CD8-positive, alpha-beta memory T cell (primary cell): ENCODE results near the gene ICOSLG. TPM values are rescaled to one million over a fixed set of nuclear protein-coding genes. Genes with fewer than 3 reads are reported as not detected.
"Not testable (repeated sequence)": the region's sequence is repeated elsewhere in the genome, so short reads cannot be mapped to it uniquely, and the experiment has no call there.

Source experiments
- CTCF ChIA-PET: fragments of 350-600 bp; sonication (Branson Sonifier 250); formaldehyde crosslinking; loops from one replicate; lab custom pipeline; 2021; ENCODE audit warnings: antibody characterized with exemption; lab: Charles Lee
- POLR2A ChIA-PET: fragments of 350-600 bp; sonication (Branson Sonifier 250); formaldehyde crosslinking; loops from one replicate; lab custom pipeline; 2021; ENCODE audit warnings: antibody characterized with exemption; lab: Charles Lee
- DNase-seq, 5 donors: peaks; one replicate each; pipeline versions ENCODE4 v3.0.0 to v3.0.0-alpha.2; 2020 to 2022; ENCODE audit warnings: mixed read lengths in 1 of 5
- H3K27ac ChIP-seq: one replicate; pipeline ENCODE4 v1.7.0; 2013; ENCODE audit warnings: low read depth, mild to moderate bottlenecking, low read length, moderate library complexity
- H3K27me3 ChIP-seq: 2 replicates; pipeline ENCODE4 v1.7.0; 2013; ENCODE audit warnings: low read length, mild to moderate bottlenecking; ENCODE audit not compliant: insufficient read depth, poor library complexity, severe bottlenecking
- H3K36me3 ChIP-seq: 2 replicates; pipeline ENCODE4 v1.7.0; 2013; ENCODE audit warnings: mild to moderate bottlenecking, low read length, moderate library complexity; ENCODE audit not compliant: insufficient read depth
- H3K4me1 ChIP-seq: 2 replicates; pipeline ENCODE4 v1.7.0; 2013; ENCODE audit warnings: mild to moderate bottlenecking, low read length, moderate library complexity; ENCODE audit not compliant: insufficient read depth
- H3K4me3 ChIP-seq: 2 replicates; pipeline ENCODE4 v1.7.0; 2013; ENCODE audit warnings: mild to moderate bottlenecking, low read length
- H3K9me3 ChIP-seq: 2 replicates; pipeline ENCODE4 v1.7.0; 2013; ENCODE audit warnings: mild to moderate bottlenecking, low read length
- H3K27ac Mint-ChIP-seq, 8 donors: one replicate each; pipeline ENCODE4 v1.8.0; 2020 to 2021; ENCODE audit warnings: mixed read lengths in 8 of 8, mild to moderate bottlenecking in 6 of 8, inconsistent platforms in 3 of 8, moderate library complexity in 3 of 8
- H3K27me3 Mint-ChIP-seq, 2 donors: one replicate each; pipeline ENCODE4 v1.8.0; 2020 to 2021; ENCODE audit warnings: mixed read lengths in 2 of 2, mild to moderate bottlenecking in 1 of 2, moderate library complexity in 1 of 2
- H3K36me3 Mint-ChIP-seq, 3 donors: one replicate each; pipeline ENCODE4 v1.8.0; 2020 to 2021; ENCODE audit warnings: mixed read lengths in 3 of 3, inconsistent platforms in 1 of 3, mild to moderate bottlenecking in 1 of 3
- H3K4me1 Mint-ChIP-seq, 3 donors: one replicate each; pipeline ENCODE4 v1.8.0; 2020 to 2021; ENCODE audit warnings: mixed read lengths in 3 of 3, inconsistent platforms in 1 of 3, mild to moderate bottlenecking in 1 of 3
- H3K4me3 Mint-ChIP-seq, 7 donors: one replicate each; pipeline ENCODE4 v1.8.0; 2020 to 2021; ENCODE audit warnings: mixed read lengths in 7 of 7, mild to moderate bottlenecking in 6 of 7, moderate library complexity in 4 of 7, inconsistent platforms in 2 of 7
- H3K9me3 Mint-ChIP-seq, 5 donors: one replicate each; pipeline ENCODE4 v1.8.0; 2020 to 2022; ENCODE audit warnings: mixed read lengths in 5 of 5, mild to moderate bottlenecking in 3 of 5, moderate library complexity in 2 of 5, inconsistent platforms in 1 of 5
- polyA plus RNA-seq: library from polyadenylated mRNA; unstranded; fragments of 300-500 nt; fragmentation: Illumina TruSeq; gene quantifications from one replicate; pipeline ENCODE4 v1.2.3, GENCODE V29; 2021
- total RNA-seq, 2 experiments: library from RNA; stranded (reverse); gene quantifications; one replicate each; pipeline ENCODE4 v1.2.3, GENCODE V29; 2021

Gene ICOSLG
- total and polyA plus RNA-seq, 3 experiments from 2014 or later, result 1.3 to 2.3 (median 1.6) TPM

DNA sequence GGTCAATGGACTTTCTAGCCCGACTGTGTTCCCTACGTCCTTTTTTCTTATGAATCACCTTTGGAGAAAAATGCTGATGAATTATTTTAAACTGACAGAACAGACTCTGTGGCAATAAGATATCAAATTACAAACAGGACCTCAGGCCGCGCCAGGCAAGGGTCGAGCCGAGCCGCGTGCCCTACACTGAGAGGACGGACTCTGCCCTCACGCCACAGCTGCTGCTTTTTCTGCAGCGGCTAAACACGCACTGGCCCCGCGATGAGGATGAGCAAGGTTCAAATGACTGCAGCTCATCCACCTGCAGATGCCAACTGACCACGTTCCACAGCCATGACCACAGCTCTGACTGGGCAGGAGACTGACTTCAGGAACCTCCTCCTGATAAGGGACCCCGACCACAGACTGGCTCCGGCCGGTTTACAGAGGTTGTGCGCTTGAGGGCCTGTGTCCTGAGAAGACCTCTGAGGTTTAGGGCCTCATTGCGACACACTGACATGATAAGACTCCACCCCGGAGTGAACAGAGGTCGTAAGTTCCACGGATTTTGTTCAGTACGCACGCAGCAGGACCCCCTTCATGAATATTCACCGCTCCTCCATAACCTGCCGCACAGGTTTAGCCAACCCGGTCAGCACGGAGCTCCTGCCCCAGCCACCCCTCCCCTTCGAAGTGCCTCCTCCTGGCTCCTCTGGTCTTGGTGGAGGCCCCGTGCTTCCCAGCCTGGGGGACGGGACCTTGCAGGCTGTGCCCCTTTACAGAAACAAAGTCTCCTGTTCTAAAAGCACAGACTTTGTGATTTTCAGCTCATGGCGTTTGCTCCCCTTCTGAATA, 8.7 kb upstream of the ICOSLG start:
- H3K27me3 ChIP-seq, H3K4me3 Mint-ChIP-seq, CTCF ChIA-PET: not testable (repeated sequence)

GRCh38 chr21:44247904-44248303, 7.2 kb upstream of the ICOSLG start:
- H3K27me3 Mint-ChIP-seq, H3K36me3 ChIP-seq, H3K9me3 ChIP-seq, H3K36me3 Mint-ChIP-seq, H3K4me1 ChIP-seq, CTCF ChIA-PET, H3K27ac ChIP-seq, H3K27ac Mint-ChIP-seq, DNase-seq, H3K9me3 Mint-ChIP-seq, H3K4me1 Mint-ChIP-seq, H3K4me3 ChIP-seq, H3K4me3 Mint-ChIP-seq, H3K27me3 ChIP-seq, POLR2A ChIA-PET: not testable (repeated sequence)

More for the DNA sequence above, 8.7 kb upstream of the ICOSLG start:
- H3K27ac ChIP-seq, H3K36me3 ChIP-seq, H3K36me3 Mint-ChIP-seq, H3K9me3 Mint-ChIP-seq, H3K27me3 Mint-ChIP-seq, H3K4me1 Mint-ChIP-seq, H3K4me1 ChIP-seq, H3K4me3 ChIP-seq, DNase-seq, H3K9me3 ChIP-seq, POLR2A ChIA-PET, H3K27ac Mint-ChIP-seq: not testable (repeated sequence)

- DNase-seq, H3K27me3 Mint-ChIP-seq, H3K27ac Mint-ChIP-seq, CTCF ChIA-PET, H3K27me3 ChIP-seq, H3K27ac ChIP-seq, POLR2A ChIA-PET, H3K4me3 Mint-ChIP-seq, H3K9me3 Mint-ChIP-seq, H3K36me3 Mint-ChIP-seq, H3K4me1 ChIP-seq, H3K36me3 ChIP-seq, H3K4me3 ChIP-seq, H3K4me1 Mint-ChIP-seq, H3K9me3 ChIP-seq: not testable (repeated sequence)
Measured at GRCh38 chr21:44243980-44244379, 3.2 kb upstream of the ICOSLG start.

- H3K4me3 ChIP-seq, H3K27ac Mint-ChIP-seq, H3K9me3 Mint-ChIP-seq, H3K36me3 Mint-ChIP-seq, H3K9me3 ChIP-seq, H3K27me3 ChIP-seq, H3K4me3 Mint-ChIP-seq, CTCF ChIA-PET, POLR2A ChIA-PET, H3K27me3 Mint-ChIP-seq, H3K36me3 ChIP-seq, H3K4me1 Mint-ChIP-seq, H3K27ac ChIP-seq, H3K4me1 ChIP-seq, DNase-seq: not testable (repeated sequence)
Measured at GRCh38 chr21:44241281-44241680, 538 bp upstream of the ICOSLG start.

- H3K27me3 ChIP-seq, H3K9me3 Mint-ChIP-seq, H3K4me3 ChIP-seq, H3K36me3 Mint-ChIP-seq, H3K4me1 ChIP-seq, H3K9me3 ChIP-seq, H3K27ac Mint-ChIP-seq, POLR2A ChIA-PET, H3K36me3 ChIP-seq, DNase-seq, CTCF ChIA-PET, H3K4me3 Mint-ChIP-seq, H3K27me3 Mint-ChIP-seq, H3K4me1 Mint-ChIP-seq, H3K27ac ChIP-seq: not testable (repeated sequence)
Measured at GRCh38 chr21:44240353-44240752, 390 bp downstream of the ICOSLG start.

- H3K4me1 ChIP-seq, H3K4me1 Mint-ChIP-seq, H3K27ac ChIP-seq, H3K27me3 Mint-ChIP-seq, DNase-seq, H3K27me3 ChIP-seq, H3K9me3 ChIP-seq, H3K27ac Mint-ChIP-seq, H3K36me3 ChIP-seq, H3K9me3 Mint-ChIP-seq, H3K4me3 Mint-ChIP-seq, H3K36me3 Mint-ChIP-seq, CTCF ChIA-PET, H3K4me3 ChIP-seq, POLR2A ChIA-PET: not testable (repeated sequence)
Measured at GRCh38 chr21:44229561-44229960, 11.2 kb downstream of the ICOSLG start.

DNA sequence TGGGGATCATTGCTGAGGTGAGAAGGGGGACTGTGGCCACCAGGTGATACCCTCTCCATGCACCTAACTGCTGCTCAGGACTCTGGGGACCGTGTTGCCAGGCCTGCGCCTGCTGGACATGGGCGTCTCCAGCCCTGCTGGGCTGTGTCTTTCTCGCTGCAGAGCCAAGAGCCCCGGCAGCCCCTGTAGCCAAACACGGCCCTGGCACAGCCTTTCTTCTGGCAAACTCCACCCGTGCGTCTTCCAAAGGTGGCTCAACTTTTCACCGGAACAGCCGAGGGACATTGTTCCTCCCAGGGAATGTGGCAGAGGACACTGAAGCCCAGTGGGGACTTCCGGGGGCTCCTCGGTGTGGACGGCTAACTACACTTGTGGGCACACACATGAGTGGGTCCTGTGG, 12.6 kb downstream of the ICOSLG start:
- H3K9me3 ChIP-seq, H3K4me1 ChIP-seq, CTCF ChIA-PET, H3K36me3 ChIP-seq, H3K4me3 ChIP-seq, DNase-seq, H3K27ac Mint-ChIP-seq, H3K27me3 Mint-ChIP-seq, POLR2A ChIA-PET, H3K27me3 ChIP-seq, H3K9me3 Mint-ChIP-seq, H3K27ac ChIP-seq, H3K4me1 Mint-ChIP-seq, H3K4me3 Mint-ChIP-seq, H3K36me3 Mint-ChIP-seq: not testable (repeated sequence)

GRCh38 chr21:44227614-44228013, 13.1 kb downstream of the ICOSLG start:
- H3K36me3 Mint-ChIP-seq, H3K9me3 ChIP-seq, H3K27ac Mint-ChIP-seq, H3K27ac ChIP-seq, H3K27me3 ChIP-seq, H3K4me3 Mint-ChIP-seq, H3K27me3 Mint-ChIP-seq, CTCF ChIA-PET, POLR2A ChIA-PET, H3K4me1 ChIP-seq, H3K36me3 ChIP-seq, DNase-seq, H3K4me3 ChIP-seq, H3K9me3 Mint-ChIP-seq, H3K4me1 Mint-ChIP-seq: not testable (repeated sequence)

DNA sequence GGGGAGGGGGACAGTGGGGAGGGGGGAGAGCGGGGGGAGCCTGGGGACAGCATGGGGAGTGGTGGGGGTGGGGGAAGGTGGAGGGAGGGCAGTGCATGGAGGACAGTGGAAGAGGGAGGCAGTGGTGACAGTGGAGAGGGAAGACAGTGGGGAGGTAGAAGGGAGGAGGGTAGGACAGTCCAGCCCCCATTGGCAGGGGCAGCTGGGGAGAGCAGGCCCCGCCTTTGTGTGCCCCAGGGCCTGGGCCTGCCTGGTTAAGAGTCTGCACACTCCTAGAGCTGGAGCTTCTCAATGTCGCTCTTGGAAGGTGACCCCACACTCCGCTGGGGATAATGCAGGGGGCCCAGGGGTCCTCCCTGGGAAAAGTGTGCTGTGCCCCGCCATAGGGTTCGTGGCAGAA, 15.1 kb downstream of the ICOSLG start:
- H3K9me3 ChIP-seq, H3K9me3 Mint-ChIP-seq, H3K27me3 Mint-ChIP-seq, H3K36me3 ChIP-seq, DNase-seq, H3K27me3 ChIP-seq, H3K27ac ChIP-seq, H3K4me1 ChIP-seq, H3K27ac Mint-ChIP-seq, H3K36me3 Mint-ChIP-seq, H3K4me3 Mint-ChIP-seq, H3K4me1 Mint-ChIP-seq, POLR2A ChIA-PET, H3K4me3 ChIP-seq, CTCF ChIA-PET: not testable (repeated sequence)
